Measurements from ENCODE around the gene TCF23.

TCF23 gene

DNA sequence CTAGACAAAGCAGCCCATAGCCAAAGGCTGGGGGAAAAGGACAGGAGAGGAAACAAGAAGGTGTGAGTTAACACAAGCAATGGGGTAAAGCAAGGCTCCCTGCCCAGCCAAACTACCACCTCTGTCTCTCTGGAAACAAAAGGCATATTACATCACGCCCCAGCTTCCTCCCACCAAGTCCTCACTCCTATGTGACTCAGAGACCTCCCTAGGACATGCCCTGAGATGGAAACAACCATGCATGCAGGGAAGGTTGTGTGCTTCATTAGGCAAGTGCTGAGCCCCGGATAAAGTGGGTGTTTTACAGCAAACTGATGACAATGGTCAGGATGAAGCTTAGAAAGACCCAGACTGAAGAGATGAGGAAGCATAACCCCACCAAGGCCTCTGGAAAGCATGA, 54.0 kb downstream of the TCF23 start:
- Mint-ChIP-seq H3K27ac (no peak overlapping the region), H3K36me3 (ENCODE audit: low read depth) (peaks cover 23% of the 10 kb centered on the region), H3K27me3 (ENCODE audit: low read depth) (no peaks in the 10 kb centered on the region), H3K4me1 (ENCODE audit: low read depth) (peaks cover 8% of the 10 kb centered on the region), H3K4me3 (no peak overlapping the region), H3K9me3 (no peaks in the 10 kb centered on the region)
- no peak for DNase-seq (ENCODE audit: low spot score)

DNA sequence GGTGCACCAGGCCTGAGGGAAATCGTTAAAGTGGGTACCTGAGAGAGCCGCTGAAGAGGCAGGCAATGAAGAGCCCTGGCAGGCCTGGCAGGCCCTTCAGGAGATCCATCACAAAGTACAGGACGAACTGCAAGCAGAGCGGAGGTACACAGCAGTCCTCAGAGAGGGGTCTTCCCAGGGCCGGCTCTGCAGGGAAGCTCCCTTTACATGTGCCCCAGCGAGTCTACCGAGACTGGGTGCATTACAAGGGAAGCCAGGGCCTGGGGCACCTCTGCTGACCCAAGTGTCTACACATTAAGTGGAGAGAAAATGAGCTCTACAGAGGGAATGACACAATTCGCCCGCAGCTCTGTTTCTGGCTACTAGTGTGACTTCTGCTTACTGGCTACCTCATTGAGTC, 54.9 kb downstream of the TCF23 start:
- Mint-ChIP-seq H3K4me1 (ENCODE audit: low read depth) (peaks cover 8% of the 10 kb centered on the region), H3K4me3 (no peak overlapping the region), H3K27ac (no peak overlapping the region), H3K36me3 (ENCODE audit: low read depth) (peaks cover 23% of the 10 kb centered on the region), H3K9me3 (no peaks in the 10 kb centered on the region), H3K27me3 (ENCODE audit: low read depth) (no peaks in the 10 kb centered on the region)
- DNase-seq (ENCODE audit: low spot score) = no peak

DNA sequence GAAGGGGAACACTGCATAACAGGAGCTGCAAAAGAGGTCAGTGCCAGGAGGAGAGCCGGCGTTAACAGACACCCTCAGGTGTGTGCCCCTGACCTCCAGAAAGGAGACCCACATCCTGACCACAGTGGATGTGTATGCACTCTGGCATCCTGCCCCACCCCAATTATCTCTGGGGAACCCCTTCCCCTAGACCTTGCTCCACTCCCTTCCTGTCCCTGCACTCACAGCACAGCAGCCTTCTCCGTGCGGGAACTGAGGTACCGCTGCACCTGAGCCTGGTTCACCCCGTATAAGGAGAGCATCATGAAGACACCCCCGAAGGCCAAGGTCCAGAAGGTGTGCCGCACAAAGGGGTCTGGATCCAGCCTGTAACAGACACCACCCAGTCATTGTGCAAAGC, 55.8 kb downstream of the TCF23 start:
- Mint-ChIP-seq H3K9me3 (no peaks in the 10 kb centered on the region), H3K36me3 (ENCODE audit: low read depth) (peaks cover 24% of the 10 kb centered on the region), H3K27me3 (ENCODE audit: low read depth) (no peaks in the 10 kb centered on the region), H3K4me3 (no peak overlapping the region), H3K27ac (no peak overlapping the region), H3K4me1 (ENCODE audit: low read depth) (peaks cover 12% of the 10 kb centered on the region)
- DNase-seq (ENCODE audit: low spot score) = no peak

DNA sequence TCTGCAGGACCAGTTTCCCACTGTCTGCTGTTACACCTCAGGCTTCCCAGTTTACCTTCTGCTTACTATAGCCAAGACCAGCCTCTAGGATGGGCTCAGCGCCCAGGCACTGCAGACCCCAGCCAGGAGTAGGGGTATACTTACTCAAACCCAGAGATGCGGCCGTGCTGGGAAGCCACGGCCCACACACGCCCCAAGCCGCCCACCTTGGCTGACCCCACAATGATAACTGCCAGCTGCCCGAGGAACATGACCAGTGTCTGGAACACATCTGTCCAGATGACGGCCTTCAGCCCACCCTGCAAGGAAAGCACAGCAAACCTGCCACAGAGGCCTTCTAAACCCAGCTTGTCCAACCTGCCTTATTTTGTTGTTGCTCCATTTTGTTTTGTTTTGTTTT, 56.4 kb downstream of the TCF23 start:
- peak overlapping the region; percentile 42 for H3K27ac Mint-ChIP-seq
- H3K4me3 Mint-ChIP-seq = no peak overlapping the region
- peaks cover 24% of the 10 kb centered on the region for H3K36me3 Mint-ChIP-seq (ENCODE audit: low read depth)
- H3K27me3 Mint-ChIP-seq (ENCODE audit: low read depth) = no peaks in the 10 kb centered on the region
- H3K4me1 Mint-ChIP-seq (ENCODE audit: low read depth) = peaks cover 18% of the 10 kb centered on the region
- no peaks in the 10 kb centered on the region for H3K9me3 Mint-ChIP-seq
- DNase-seq (ENCODE audit: low spot score) = no peak

DNA sequence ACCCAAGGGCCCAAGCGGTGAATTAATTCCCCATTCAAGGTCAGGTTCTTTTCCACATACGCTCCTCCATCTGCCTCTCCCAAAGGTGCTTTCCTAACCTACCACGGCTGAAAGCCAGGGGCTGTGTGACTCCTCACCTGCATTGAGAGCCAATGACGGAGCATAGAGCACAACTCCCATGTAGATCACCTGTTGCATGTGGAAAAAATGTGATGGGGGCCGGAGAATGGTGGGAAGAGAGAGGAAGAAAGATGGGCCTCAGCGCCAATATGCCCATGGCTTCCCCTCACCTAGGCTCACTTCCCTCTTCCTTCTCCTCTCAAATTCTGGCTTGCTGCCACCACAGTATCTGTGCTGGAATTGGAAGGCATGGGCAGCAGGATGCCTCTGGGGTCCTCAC, 57.5 kb downstream of the TCF23 start:
- Mint-ChIP-seq H3K9me3 (no peaks in the 10 kb centered on the region), H3K27ac (no peak overlapping the region), H3K27me3 (ENCODE audit: low read depth) (no peaks in the 10 kb centered on the region), H3K4me3 (no peak overlapping the region), H3K4me1 (ENCODE audit: low read depth) (peaks cover 20% of the 10 kb centered on the region), H3K36me3 (ENCODE audit: low read depth) (peaks cover 24% of the 10 kb centered on the region)
- no peak for DNase-seq (ENCODE audit: low spot score)
